NCI-H2171 (cell line): Measurements from ENCODE around the gene NLGN1.

Experiments used
- DNase-seq: peaks from one replicate; lab custom pipeline; 2025; lab: John Stamatoyannopoulos, UW

Gene NLGN1

DNA sequence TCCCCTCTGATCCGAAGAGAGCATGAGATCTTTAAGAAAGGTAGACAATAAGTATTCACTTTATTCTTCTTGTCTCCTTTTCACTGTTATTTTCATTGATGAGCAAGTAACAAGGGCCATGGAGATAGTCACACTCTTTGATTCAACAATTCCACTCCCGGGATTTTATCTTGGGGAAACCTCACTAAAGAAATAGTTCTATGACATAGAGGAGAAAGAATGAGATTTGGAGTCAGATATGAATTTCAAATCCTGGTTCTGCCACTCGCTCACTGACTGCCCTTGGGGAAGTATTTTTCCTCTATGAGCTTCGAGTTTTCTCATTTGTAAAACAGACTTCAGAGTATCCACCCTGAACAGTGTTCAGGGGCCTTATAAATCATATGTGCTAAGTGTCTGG is 514.6 kb downstream of the NLGN1 start:
- no peak for DNase-seq

- DNase-seq, result no peak
Observed at GRCh38 chr3:173913397-173913796, 515.9 kb downstream of the NLGN1 start.

GRCh38 chr3:173913974-173914421 is 516.5 kb downstream of the NLGN1 start:
- DNase-seq, result no peak

DNA sequence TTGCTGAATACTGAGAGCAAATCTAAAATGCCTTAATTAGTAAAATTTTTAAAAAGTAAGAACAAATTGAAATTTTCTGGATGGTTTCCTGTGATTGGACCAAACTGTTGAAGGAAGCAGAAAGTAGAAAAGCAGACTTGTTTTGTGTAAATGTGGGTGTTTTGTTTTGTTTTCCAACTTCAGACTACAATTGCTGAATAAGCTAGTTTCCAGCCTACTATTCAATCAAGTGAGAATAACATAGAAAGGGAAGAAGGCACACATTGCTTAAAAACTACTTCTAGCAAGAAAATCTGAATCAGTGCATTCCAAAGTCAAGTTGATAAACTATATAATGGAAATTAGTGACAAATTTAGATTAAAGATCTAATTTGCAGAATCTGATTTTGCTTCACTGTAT is 519.3 kb downstream of the NLGN1 start:
- DNase-seq, result no peak

DNA sequence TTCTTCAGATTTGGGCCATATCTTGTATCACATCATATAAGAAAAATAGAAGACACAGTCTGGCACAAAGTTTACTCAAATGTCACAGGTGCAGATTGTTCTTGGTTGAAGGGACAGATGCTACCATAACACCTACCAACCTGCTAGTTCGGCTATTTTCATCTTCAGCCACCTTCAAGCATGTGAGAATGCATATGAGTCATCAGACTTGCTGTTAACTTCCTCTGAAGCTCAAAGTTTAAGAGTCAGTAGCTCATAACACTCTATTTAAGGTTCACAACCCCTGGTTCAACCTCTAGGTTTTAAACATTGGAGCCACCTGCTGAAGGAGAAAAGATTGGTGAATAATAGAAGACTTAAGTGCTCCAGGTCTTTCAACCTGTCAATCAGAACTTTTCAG is 522.8 kb downstream of the NLGN1 start:
- no peak for DNase-seq

DNA sequence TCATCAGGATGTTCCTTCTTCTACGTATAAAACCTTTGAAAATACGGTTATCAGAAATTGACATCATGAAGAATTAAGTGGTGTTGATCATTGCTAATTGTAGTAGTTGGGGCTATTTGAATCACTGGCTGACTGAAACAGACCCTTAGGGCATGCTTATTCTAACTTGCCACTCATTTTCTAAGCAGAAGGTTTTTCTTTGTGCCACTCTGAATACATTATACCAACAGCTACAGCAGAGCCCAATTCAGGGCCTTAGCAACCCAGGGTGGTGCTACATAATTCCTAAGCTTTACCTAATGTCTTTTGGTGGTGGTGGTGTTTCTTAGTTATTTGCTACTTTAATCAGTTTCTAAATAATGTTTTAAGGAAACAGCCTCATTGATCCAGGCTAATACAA is 524.2 kb downstream of the NLGN1 start:
- no peak for DNase-seq

DNA sequence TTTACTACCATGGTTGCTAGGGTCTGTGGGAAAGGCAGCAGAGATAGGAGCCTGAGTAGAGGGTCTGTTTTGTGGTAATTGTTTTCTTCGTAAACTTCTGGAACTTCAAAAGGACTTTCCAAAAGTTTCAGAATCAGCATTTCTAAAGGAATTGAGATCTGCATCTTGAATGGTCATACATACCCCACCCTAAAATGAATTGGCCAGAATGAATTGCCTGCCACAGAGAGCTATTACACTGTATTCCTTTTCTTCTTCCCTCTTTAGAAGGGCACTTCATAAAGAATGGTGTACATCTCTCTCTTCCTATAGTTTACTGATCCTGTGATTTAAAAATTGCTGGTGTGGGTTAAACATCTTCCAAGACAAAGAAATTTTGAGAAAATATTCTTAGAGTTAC is 525.7 kb downstream of the NLGN1 start:
- DNase-seq, result no peak

GRCh38 chr3:173930251-173930650 is 532.7 kb downstream of the NLGN1 start:
- DNase-seq, result no peak

- peak; percentile 3 for DNase-seq
Observed at GRCh38 chr3:173932624-173933023, 535.1 kb downstream of the NLGN1 start.

DNA sequence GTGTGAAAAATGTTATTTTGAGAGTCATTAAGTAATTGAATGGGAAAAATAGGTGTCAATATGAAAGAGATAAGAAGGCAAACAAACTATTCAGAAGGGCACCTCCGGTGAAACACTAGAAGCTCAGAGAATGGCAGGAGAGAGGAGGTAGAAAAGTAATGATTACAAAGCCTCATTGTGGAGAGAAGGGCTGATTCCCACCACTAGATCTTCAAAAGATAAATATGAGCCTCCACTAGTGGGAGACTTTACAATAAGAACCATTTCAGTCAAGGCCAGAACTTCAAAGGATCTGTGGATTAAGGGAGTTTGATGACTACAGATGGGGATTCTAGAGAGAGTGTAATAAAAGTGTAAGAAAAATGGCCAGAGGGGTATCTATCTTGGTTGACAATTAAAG is 535.6 kb downstream of the NLGN1 start:
- DNase-seq, result no peak

GRCh38 chr3:173936316-173936715 is 538.8 kb downstream of the NLGN1 start:
- DNase-seq, result peak; percentile 17

- DNase-seq, result no peak
Observed at GRCh38 chr3:173938159-173938558, 540.6 kb downstream of the NLGN1 start.

DNA sequence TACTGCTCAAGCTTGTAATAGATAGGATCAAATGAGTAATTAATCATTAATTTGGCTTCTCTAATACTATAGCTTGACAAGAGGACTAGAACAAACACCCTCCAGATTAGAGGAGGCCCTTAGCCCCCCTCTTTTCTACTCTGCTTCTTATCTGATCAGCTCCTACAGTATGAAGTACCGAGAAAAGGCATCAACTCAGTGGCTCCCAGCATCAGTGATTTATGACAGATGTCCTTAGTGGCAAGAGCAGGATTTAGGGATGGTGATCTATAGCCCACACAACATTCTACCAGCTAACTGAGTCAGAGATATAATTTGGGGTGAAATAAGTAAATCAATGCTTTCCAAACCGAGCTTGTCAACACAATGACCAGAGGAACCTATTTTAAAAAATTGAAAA is 541.1 kb downstream of the NLGN1 start:
- no peak for DNase-seq

GRCh38 chr3:173939331-173939730 is 541.8 kb downstream of the NLGN1 start:
- no peak for DNase-seq

GRCh38 chr3:173943264-173943663 is 545.7 kb downstream of the NLGN1 start:
- no peak for DNase-seq

GRCh38 chr3:173945170-173945569 is 547.6 kb downstream of the NLGN1 start:
- DNase-seq, result no peak

DNA sequence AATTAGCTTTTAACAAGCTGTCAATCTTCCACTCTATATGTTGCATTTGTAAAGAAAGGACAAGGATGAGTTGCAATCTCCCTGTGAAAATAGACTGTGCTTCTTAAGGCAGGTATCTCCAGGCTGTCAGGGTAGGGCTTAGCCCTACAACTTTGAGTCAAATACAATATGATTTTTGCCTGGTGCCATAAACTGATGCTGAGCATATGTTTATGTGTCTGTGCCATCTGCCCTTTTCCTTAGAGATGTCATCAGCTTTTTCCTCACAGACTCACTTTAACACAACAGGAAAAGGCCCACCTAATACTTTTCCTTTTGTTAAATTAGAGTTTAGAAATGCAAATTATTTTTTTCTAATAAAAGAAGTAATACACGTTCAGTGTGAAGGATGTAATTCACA is 548.3 kb downstream of the NLGN1 start:
- peak; percentile 19 for DNase-seq

- DNase-seq, result no peak
Observed at GRCh38 chr3:173954647-173955046, 557.1 kb downstream of the NLGN1 start.

DNA sequence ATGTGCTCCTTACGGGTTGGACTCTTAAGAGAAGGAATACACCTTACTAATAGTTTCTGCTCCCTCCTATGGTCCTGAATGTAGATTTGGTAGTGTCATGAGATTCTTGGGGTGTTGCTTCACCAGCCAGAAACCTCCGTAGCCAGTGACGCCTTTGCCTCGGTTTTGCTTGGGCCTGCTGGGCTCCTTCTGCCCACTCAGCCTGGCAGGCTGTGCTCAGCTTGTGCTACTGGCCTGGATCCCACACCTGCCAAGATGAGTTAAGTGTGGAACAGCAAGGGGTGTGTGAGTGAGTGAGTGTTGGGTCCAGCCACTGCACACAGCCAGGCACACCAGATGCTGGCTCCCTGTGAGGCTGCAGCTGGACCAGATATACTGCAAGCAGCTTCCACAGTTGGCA is 560.1 kb downstream of the NLGN1 start:
- no peak for DNase-seq

DNA sequence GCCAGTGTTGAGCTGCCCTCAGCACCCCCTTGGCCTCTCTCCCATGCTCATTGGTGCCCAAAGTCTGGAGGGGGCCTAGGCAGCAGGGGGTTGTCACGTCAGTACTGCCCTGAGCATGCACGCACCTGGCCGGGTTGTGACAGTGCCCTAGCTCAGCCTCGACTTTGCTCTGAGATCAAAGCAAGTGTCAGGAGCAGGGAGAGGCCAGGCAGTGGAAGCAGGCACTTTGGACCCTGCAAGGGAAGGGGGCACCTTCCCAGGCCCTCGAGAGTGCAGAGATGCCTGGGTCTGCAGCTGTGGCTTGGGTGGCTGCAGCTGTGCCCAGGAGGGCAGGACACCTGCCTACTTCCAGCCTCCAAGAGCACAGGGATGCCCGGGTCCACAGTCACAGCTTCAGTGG is 561.3 kb downstream of the NLGN1 start:
- DNase-seq, result no peak

DNA sequence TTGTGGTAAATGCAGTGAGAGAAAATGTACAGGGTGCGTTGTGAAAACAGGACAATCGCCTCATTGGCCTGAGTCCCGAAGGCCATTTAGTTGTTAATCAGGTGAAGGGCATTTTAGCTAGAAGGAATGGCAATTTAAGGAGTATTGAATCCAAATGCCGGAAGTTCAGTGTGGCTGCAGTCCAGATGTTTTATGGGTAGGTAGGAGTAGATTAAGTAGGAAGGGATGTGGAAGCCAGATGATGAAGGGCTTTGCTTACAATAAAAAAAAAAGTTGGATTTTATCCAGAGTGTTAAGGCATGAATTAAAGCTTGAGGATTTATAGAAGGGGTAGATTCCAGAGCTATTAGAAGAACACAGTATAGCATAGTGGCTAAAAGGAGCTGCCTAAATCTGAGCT is 572.7 kb downstream of the NLGN1 start:
- DNase-seq, result no peak

- DNase-seq, result no peak
Observed at GRCh38 chr3:173976281-173976680, 578.7 kb downstream of the NLGN1 start.

GRCh38 chr3:173977747-173978146 is 580.2 kb downstream of the NLGN1 start:
- DNase-seq, result no peak

GRCh38 chr3:173983343-173983742 is 585.8 kb downstream of the NLGN1 start:
- DNase-seq, result no peak

DNA sequence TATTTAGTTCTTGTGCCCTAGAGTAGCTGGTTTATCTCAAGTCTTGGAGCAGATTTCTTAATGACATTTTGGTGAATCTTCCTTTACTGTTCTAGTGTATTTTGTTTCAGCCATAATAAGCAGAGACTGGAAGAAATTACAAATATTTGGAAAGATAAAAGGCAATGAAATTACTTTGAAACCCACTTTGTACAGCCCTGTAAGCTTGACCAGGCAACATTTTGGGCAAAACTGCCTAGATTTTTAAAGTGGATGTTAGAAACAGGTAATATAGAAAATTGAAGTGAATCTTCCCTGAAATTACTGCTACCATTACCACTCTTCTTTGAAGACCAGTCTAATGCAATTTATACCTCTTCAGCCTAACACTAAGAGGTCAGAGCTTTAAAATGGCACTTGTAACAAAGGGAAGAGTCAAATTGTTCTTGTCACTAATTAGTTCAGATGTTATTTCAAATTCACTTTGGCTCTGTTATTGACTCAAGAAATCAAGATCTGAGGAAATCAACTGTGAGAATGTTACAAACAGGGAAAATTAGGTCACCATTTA is 589.4 kb downstream of the NLGN1 start:
- no peak for DNase-seq
